Left lobe of liver (tissue), 2 donors: ENCODE measurements around the gene FRMPD1. TPM values are rescaled to one million over a fixed set of nuclear protein-coding genes. Genes with fewer than 3 reads are reported as not detected.
A peak's percentile ranks its signal among the peaks of the same experiment; 100 is the strongest.

Source experiments
- ATAC-seq: fragments of 200-7000 bp; cut with Tn5 transposase; one replicate; pipeline ENCODE4 v1.9.1; 2020; ENCODE audit warnings: mild to moderate bottlenecking, moderate library complexity
- DNase-seq: peaks from one replicate; pipeline ENCODE4 v3.0.0-alpha.2; 2020; ENCODE audit warnings: low spot score
- total RNA-seq: library from RNA; stranded (reverse); gene quantifications from one replicate; pipeline ENCODE4 v1.2.1, GENCODE V29; 2021
- donor health status: DM: no; HTN: no; CAD: no; lungs with moderate emphysema.
- donor health status: DM: no; HTN: yes; CAD: no.

The FRMPD1 gene
- total RNA-seq, 1 donor from 2014 or later, result 0.88 TPM

- no peak for ATAC-seq
- DNase-seq, result no peak
Observed at GRCh38 chr9:37632479-37632878, 18.3 kb upstream of the FRMPD1 start.

DNA sequence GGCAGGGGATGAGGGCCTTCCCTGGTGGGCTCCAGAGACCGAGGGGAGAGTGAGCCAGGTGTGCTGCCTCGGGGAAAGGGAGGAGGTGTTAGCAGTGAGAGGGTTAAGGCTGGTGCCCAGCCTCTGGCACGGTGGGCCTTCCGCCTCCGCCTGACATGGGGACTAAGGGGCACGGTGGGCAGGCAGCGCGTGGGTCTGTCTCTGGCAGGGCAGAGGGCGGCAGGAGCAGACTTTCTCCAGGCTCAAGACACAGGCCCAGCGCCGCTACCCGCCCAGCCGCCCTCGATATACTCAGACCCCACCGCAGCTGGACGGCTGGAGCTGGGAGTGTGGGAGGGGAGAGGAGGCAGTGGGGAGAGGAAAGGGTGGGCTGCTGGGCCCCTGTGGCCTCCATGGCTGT, 14.9 kb upstream of the FRMPD1 start:
- no peak for ATAC-seq
- no peak for DNase-seq

GRCh38 chr9:37636511-37637448, 14.0 kb upstream of the FRMPD1 start:
- DNase-seq (no peak), ATAC-seq (no peak)

DNA sequence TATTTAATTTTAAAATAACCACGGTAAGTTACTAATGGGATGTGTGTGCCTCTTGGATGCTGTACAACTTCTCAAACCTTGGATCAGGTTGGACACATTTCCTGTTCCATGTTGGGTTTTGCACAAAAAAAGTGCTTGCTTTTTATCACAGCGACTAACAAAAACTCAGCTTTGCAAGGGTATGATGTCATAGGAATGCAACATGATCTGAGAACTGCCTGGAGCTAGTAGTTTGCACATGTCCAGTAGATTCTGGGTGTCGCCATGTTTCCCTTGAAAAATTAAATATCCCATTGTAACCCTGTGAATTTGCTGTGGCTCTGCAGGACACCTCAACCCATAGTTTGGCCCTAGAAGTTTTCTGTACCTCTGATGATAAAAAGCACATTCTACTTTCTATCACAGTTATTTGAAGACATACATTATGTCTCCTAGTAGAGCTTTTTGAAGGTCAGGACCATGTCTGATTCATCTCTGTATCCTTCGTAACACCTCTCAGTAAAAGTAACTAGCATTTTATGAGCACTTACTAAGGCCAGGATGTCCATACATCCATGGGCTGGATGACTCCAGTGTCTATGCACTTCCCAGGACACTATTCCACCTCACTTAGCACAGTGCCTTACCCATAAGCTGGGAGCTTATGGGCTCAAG, 11.5 kb upstream of the FRMPD1 start:
- ATAC-seq (no peak), DNase-seq (no peak)

DNA sequence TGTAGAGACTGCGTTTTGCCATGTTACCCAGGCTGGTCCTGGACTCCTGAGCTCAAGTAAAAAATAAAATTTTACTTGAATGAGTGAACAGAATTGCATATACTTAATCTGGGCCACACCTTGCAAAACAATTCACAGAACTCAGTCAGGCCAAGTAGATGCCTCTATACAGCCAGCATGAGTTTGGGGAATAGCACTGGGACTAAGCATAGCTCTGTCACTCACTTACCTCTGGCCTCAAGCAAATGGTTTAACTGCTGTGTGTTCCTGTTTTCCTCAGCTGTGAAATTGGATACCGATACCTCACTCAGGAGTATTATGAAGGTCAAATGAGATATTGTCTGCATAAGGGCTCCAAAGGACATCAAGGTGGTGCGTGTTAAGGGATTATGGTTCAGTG, 10.9 kb upstream of the FRMPD1 start:
- no peak for DNase-seq
- ATAC-seq, result no peak

GRCh38 chr9:37640246-37640645, 10.5 kb upstream of the FRMPD1 start:
- ATAC-seq, result no peak
- no peak for DNase-seq

GRCh38 chr9:37641331-37641730, 9.4 kb upstream of the FRMPD1 start:
- DNase-seq (no peak), ATAC-seq (no peak)

- ATAC-seq (no peak), DNase-seq (no peak)
Observed at GRCh38 chr9:37643214-37643613, 7.5 kb upstream of the FRMPD1 start.

GRCh38 chr9:37645903-37646506, 4.7 kb upstream of the FRMPD1 start:
- no peak for DNase-seq
- ATAC-seq, result no peak

DNA sequence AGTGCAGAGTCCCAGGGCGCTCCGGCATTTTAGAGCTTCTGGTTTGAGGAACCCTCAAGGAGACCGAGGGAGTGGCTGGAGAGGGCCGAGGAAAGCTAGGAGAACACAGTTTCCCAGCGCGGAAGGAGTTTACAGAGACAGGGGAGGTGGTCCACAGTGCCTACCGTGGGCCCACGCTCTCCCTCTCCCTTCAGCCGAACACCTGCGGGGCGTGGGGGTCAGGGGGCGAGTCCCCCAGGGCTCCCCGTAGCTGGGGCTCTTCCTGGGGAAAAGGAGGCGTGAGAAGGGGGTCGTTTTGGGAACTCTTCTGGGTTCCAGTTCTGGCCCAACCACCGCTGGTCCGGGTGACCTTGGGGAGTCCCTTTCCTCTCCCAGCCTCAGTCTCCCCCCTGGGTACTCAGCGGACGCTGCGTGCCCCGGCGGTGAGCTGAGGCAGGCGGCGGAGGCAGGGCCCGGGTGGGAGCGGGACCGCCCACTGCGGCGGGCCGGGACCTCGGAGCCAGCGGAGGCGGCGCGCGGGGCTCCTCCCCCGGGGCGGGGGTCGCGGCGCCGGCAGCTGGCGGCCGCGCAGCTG, 368 bp upstream of the FRMPD1 start:
- ATAC-seq, result no peak
- no peak for DNase-seq

GRCh38 chr9:37652261-37652660, 1.5 kb downstream of the FRMPD1 start:
- ATAC-seq, result no peak
- no peak for DNase-seq

- no peak for DNase-seq
- no peak for ATAC-seq
Observed at GRCh38 chr9:37653385-37653784, 2.6 kb downstream of the FRMPD1 start.

GRCh38 chr9:37656936-37657335, 6.2 kb downstream of the FRMPD1 start:
- no peak for DNase-seq
- no peak for ATAC-seq

- DNase-seq, result no peak
- no peak for ATAC-seq
Observed at GRCh38 chr9:37660691-37661090, 9.9 kb downstream of the FRMPD1 start.

GRCh38 chr9:37663926-37664325, 13.2 kb downstream of the FRMPD1 start:
- no peak for DNase-seq
- ATAC-seq, result no peak

- DNase-seq (no peak), ATAC-seq (no peak)
Observed at GRCh38 chr9:37667706-37668105, 17.0 kb downstream of the FRMPD1 start.

GRCh38 chr9:37668116-37668601, 17.4 kb downstream of the FRMPD1 start:
- no peak for DNase-seq
- no peak for ATAC-seq

GRCh38 chr9:37669232-37669631, 18.5 kb downstream of the FRMPD1 start:
- DNase-seq (no peak), ATAC-seq (no peak)

GRCh38 chr9:37675661-37676060, 24.9 kb downstream of the FRMPD1 start:
- DNase-seq (no peak), ATAC-seq (no peak)

DNA sequence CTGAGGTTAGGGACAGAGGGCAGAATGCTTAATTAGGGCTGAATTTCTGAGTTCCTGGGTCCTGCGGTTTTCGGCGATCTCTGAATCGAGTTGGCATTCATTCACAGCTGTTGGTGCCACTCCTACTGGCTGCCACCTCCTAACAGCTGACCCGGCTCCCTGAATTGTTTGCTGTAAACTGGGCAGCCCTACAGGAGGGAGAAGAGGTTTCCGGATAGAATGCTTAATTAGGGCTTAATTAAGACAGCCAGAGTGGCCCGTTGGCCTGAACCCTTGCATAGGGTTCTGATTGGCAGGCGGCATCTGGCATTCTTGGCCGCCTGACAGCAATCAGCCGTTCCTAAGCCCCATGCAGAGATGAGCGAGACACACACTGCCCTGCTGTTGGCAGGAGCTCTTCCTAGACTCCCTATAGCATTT, 25.7 kb downstream of the FRMPD1 start:
- DNase-seq (no peak), ATAC-seq (no peak)

DNA sequence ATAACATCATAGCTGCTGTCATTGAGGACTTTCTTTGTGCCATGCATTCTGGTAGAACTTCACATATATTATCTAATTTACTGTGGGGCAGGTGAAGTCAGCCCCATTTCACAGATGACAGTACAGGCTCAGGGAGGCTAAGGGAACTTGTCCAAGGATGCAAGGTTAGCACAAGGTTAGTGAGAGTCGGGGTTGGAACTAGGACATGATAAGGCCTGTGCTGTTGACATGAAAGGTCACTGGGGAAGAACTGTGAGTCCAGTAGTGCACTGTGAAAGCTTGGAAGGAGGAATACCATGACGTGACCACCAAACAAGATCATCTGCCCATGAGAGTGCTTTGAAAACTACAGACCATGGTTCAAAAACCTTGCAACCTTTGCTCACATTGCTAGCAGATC, 26.7 kb downstream of the FRMPD1 start:
- ATAC-seq, result peak; percentile 34

More for the DNA sequence above, 26.7 kb downstream of the FRMPD1 start:
- DNase-seq, result no peak
